A549 (cell line): Measurements from ENCODE around the gene ZC2HC1B. TPM values are rescaled to one million over a fixed set of nuclear protein-coding genes. Genes with fewer than 3 reads are reported as not detected.

Source experiments
- ATAC-seq, 2 experiments: fragments of 200-7000 bp in 1 of 2; fragments of >200 bp in 1 of 2; cut with Nextera tagmentation in 1 of 2; cut with Tn5 transposase in 1 of 2; 3 replicates each; pipeline versions ENCODE4 v1.8.0 to v1.9.1; 2018 to 2020; ENCODE audit warnings: mild to moderate bottlenecking in 1 of 2, moderate library complexity in 1 of 2
- CTCF ChIA-PET: fragments of 300-600 bp; sonication (Branson Sonifier 250); formaldehyde crosslinking; extraction: SDS; loops from one replicate; lab custom pipeline; 2021; ENCODE audit warnings: antibody characterized with exemption, inconsistent platforms; lab: Yijun Ruan, JAX
- POLR2A ChIA-PET: fragments of 350-600 bp; formaldehyde crosslinking; extraction: SDS; loops from one replicate; lab custom pipeline; 2021; ENCODE audit warnings: antibody characterized with exemption, inconsistent platforms; lab: Yijun Ruan, JAX
- DNase-seq, 2 experiments: peaks; one replicate each; pipeline versions ENCODE4 v3.0.0 to v3.0.0-alpha.2; 2011 to 2016; ENCODE audit warnings: low read depth in 1 of 2, low spot score in 1 of 2
- FAIRE-seq: peaks from 2 replicates; lab custom pipeline; 2011; peaks lifted over from hg19 to GRCh38; lab: Jason Lieb, UNC
- H3K27ac ChIP-seq, 2 experiments: fragments of >200 bp; sonication (Bioruptor Twin); formaldehyde crosslinking; 3 replicates each; pipeline ENCODE4 v1.5.1; 2016 to 2017
- H3K4me1 ChIP-seq: fragments of >200 bp; sonication (Bioruptor Twin); formaldehyde crosslinking; 3 replicates; pipeline ENCODE4 v1.6.1; 2016
- H3K4me2 ChIP-seq: fragments of >200 bp; sonication (Bioruptor Twin); formaldehyde crosslinking; 3 replicates; pipeline ENCODE4 v1.6.1; 2016
- H3K4me3 ChIP-seq: fragments of >200 bp; sonication (Bioruptor Twin); formaldehyde crosslinking; 3 replicates; pipeline ENCODE4 v1.5.1; 2016
- H3K9me3 ChIP-seq: fragments of >200 bp; sonication (Bioruptor Twin); formaldehyde crosslinking; 3 replicates; pipeline ENCODE4 v1.6.1; 2016
- BHLHE40 ChIP-seq: IDR thresholded peaks from 2 replicates; pipeline ENCODE4 v1.6.1; 2012; ENCODE audit warnings: low read depth, low read length, inconsistent platforms
- CBX8 ChIP-seq: fragments of 200-600 bp; sonication (generic); IDR thresholded peaks from 2 replicates; pipeline ENCODE4 v1.6.1; 2016
- CHD4 ChIP-seq: fragments of 200-600 bp; sonication (generic); IDR thresholded peaks from 2 replicates; pipeline ENCODE4 v1.6.1; 2016; ENCODE audit warnings: antibody characterized with exemption, mild to moderate bottlenecking, borderline replicate concordance
- EHF ChIP-seq: fragments of 250-450 bp; sonication (Bioruptor Pico); IDR thresholded peaks from 2 replicates; pipeline ENCODE4 v1.5.0; 2020; ENCODE audit warnings: mild to moderate bottlenecking
- FOSB ChIP-seq: fragments of 250-450 bp; sonication (Bioruptor Pico); IDR thresholded peaks from 2 replicates; pipeline ENCODE4 v1.5.0; 2020; ENCODE audit warnings: mild to moderate bottlenecking, moderate library complexity
- FOSL2 ChIP-seq, 2 experiments: fragments of 450-650 bp in 1 of 2; fragments of >200 bp in 1 of 2; sonication (Bioruptor Twin) in 1 of 2; formaldehyde crosslinking; IDR thresholded peaks; 2 replicates each; pipeline versions ENCODE4 v1.5.0 to v1.6.1; 2016 to 2020; ENCODE audit warnings: mild to moderate bottlenecking in 1 of 2, moderate library complexity in 1 of 2
- FOXS1 ChIP-seq: fragments of 250-450 bp; sonication (Bioruptor Pico); IDR thresholded peaks from 2 replicates; pipeline ENCODE4 v1.5.0; 2020; ENCODE audit warnings: mild to moderate bottlenecking, moderate library complexity
- GATA3 ChIP-seq: IDR thresholded peaks from 2 replicates; pipeline ENCODE4 v1.6.1; 2012; ENCODE audit warnings: borderline replicate concordance
- HDAC2 ChIP-seq: fragments of 200-600 bp; sonication (generic); IDR thresholded peaks from 2 replicates; pipeline ENCODE4 v1.6.1; 2016
- HEYL ChIP-seq: fragments of 250-450 bp; sonication (Bioruptor Pico); IDR thresholded peaks from 2 replicates; pipeline ENCODE4 v1.8.0; 2021; ENCODE audit warnings: mild to moderate bottlenecking, moderate library complexity
- HOXA7 ChIP-seq: fragments of 250-450 bp; sonication (Bioruptor Pico); IDR thresholded peaks from 2 replicates; pipeline ENCODE4 v1.5.0; 2020; ENCODE audit warnings: mild to moderate bottlenecking, moderate library complexity
- JUN ChIP-seq, 2 experiments: fragments of >200 bp; sonication (Bioruptor Twin); formaldehyde crosslinking; IDR thresholded peaks; 2 replicates in 1 of 2; 3 replicates in 1 of 2; pipeline ENCODE4 v1.6.1; 2016 to 2017
- RAD21 ChIP-seq, 2 experiments: fragments of >200 bp in 1 of 2; sonication (Bioruptor Twin) in 1 of 2; formaldehyde crosslinking in 1 of 2; IDR thresholded peaks in 1 of 2; conservative IDR thresholded peaks in 1 of 2; 2 replicates in 1 of 2; 3 replicates in 1 of 2; pipeline ENCODE4 v1.6.1; 2012 to 2018; ENCODE audit warnings: inconsistent platforms in 1 of 2
- RCOR1 ChIP-seq: fragments of 150-350 bp; IDR thresholded peaks from 2 replicates; pipeline ENCODE4 v1.6.1; 2014; ENCODE audit warnings: antibody characterized with exemption, low read length, low read depth
- SMC3 ChIP-seq: fragments of >200 bp; sonication (Bioruptor Twin); formaldehyde crosslinking; IDR thresholded peaks from 3 replicates; pipeline ENCODE4 v1.6.1; 2018; ENCODE audit warnings: inconsistent platforms
- TP53 ChIP-seq: fragments of 250-450 bp; sonication (Bioruptor Pico); IDR thresholded peaks from 2 replicates; pipeline ENCODE4 v1.5.0; 2021; ENCODE audit warnings: mild to moderate bottlenecking, moderate library complexity
- WGBS: methylation state at CpG from one replicate; pipeline ENCODE4 v1.1.6; 2017; ENCODE audit errors: missing lambda C conversion rate; 5-methylcytosine and 5-hydroxymethylcytosine counted together
- polyA plus RNA-seq, 4 experiments: library from polyadenylated mRNA; depleted of rRNA in 3 of 4; stranded (reverse); fragments of >200 nt; fragmentation: RNase III in 1 of 4; extraction: RNeasy Plus Mini Kit Qiagen cat#74134 plus additional on column Dnase treatment in 1 of 4; gene quantifications; 2 replicates in 3 of 4; 3 replicates in 1 of 4; pipeline ENCODE4 v1.2.3, GENCODE V29; 2011 to 2017
- TF ChIP-seq, protein P1 (sequence below): fragments of 450-650 bp; IDR thresholded peaks from 2 replicates; pipeline ENCODE4 v1.6.1; 2014; ENCODE audit warnings: antibody characterized with exemption
- TF ChIP-seq, protein P2 (sequence below): fragments of >200 bp; sonication (Bioruptor Twin); formaldehyde crosslinking; IDR thresholded peaks from 3 replicates; pipeline ENCODE4 v1.5.1; 2016
- TF ChIP-seq, protein P3 (sequence below): fragments of 250-450 bp; sonication (Bioruptor Pico); IDR thresholded peaks from 2 replicates; pipeline ENCODE4 v1.5.0; 2020; ENCODE audit warnings: low read depth, mild to moderate bottlenecking, moderate library complexity
- TF ChIP-seq, protein P4 (sequence below): IDR thresholded peaks from 2 replicates; pipeline ENCODE4 v1.6.1; 2012; ENCODE audit warnings: low read depth, borderline replicate concordance

The ZC2HC1B gene
- polyA plus RNA-seq, 2 of the 4 experiments (the other 2 are of a cell fraction): not detected

DNA sequence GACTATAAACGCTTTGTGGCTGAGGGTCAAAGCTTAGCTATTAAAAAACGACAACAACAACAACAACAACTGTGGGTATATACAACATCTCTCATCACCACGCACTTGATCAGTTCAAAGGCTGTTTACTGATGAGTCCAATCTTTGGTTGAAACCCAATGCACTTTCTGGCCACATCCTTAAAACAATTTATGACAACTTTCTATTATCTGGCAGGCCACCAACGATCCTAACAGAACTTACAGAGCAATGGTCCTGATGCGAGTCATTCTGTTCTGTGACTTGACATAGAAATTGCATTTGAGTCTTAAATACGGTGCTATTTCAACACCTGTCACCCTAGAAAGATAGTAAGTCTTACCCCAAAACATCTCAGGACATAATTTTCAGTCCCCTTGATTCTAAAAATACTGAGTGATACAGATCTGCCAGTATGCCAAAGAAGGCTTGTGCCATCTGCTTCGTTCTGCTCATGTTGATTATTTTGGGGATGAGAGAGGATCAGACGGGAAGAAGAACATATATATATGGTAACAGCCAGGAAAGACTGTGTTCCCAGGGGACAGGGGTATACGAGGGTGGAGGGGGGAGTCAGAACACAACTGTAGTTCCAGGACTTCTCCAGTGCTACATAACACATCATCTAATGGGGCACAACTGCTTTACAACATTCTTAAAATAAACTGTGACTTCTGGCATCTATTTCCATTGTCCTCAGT, 87.9 kb downstream of the ZC2HC1B start:
- Histone ChIP-seq H3K9me3 (no peaks in the 10 kb centered on the region), H3K27ac (no peak overlapping the region), H3K4me3 (no peak overlapping the region), H3K4me1 (no peaks in the 10 kb centered on the region; the same call in 2 of the 3 replicates), H3K4me2 (no peak overlapping the region)
- WGBS: 59% methylated on average over 9 of the region's 9 CpGs
- CTCF ChIA-PET: interaction anchor here (1.9 to 2.6 kb wide), 3 partner anchors 10 to 377 kb away, joined by 7 to 10 read pairs (median 7); no protein-coding TSS in a partner anchor
- TF ChIP-seq, protein P1, sequence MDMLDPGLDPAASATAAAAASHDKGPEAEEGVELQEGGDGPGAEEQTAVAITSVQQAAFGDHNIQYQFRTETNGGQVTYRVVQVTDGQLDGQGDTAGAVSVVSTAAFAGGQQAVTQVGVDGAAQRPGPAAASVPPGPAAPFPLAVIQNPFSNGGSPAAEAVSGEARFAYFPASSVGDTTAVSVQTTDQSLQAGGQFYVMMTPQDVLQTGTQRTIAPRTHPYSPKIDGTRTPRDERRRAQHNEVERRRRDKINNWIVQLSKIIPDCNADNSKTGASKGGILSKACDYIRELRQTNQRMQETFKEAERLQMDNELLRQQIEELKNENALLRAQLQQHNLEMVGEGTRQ: no peak
- TF ChIP-seq FOXS1: no peak
- TF ChIP-seq EHF (CRISPR knock-in tag): no peak
- TF ChIP-seq, protein P2, sequence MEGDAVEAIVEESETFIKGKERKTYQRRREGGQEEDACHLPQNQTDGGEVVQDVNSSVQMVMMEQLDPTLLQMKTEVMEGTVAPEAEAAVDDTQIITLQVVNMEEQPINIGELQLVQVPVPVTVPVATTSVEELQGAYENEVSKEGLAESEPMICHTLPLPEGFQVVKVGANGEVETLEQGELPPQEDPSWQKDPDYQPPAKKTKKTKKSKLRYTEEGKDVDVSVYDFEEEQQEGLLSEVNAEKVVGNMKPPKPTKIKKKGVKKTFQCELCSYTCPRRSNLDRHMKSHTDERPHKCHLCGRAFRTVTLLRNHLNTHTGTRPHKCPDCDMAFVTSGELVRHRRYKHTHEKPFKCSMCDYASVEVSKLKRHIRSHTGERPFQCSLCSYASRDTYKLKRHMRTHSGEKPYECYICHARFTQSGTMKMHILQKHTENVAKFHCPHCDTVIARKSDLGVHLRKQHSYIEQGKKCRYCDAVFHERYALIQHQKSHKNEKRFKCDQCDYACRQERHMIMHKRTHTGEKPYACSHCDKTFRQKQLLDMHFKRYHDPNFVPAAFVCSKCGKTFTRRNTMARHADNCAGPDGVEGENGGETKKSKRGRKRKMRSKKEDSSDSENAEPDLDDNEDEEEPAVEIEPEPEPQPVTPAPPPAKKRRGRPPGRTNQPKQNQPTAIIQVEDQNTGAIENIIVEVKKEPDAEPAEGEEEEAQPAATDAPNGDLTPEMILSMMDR: no peak
- no peak for DNase-seq
- no peak for ATAC-seq
- no peak for FAIRE-seq
- POLR2A ChIA-PET: no interaction called here

DNA sequence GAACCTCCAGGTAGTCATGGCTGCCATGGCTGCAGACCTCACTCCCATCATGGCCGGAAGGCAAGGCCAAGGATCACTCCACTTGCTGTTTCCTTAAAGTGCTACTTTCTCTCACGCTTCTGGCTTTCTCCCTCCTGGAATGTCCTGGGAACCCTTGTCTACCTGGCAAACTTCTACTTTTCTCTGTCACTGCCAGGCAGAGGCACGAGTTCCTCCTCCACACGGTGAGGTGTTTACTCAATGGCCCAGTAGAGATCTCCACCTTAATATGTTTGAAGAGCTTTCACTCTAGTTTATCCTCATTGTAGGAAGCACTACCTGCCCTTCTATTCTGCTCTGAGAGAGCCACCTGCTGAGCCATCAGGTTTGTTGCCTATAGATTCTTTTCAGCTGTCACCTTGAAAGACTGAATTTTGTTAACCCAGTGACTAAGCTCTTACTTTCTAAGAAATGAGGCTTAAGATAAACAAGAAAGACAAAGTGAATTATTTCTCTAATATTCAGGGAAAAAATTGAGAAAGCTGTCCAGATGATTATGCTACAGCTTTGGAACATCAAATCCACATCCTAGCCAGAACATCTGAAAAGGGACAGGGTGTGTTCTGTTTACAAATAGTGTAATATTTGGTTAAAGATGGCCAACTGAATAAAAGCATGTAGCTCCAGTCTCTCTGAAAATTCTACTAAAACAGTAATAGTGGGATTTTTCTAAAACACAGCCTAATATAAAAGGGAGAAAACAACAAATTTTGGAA, 88.8 kb downstream of the ZC2HC1B start:
- ATAC-seq: no peak
- H3K4me1 ChIP-seq: no peaks in the 10 kb centered on the region; the same call in 2 of the 3 replicates
- ChIA-PET POLR2A (no interaction called here), CTCF (interaction anchor here (1.1 to 2.6 kb wide), 4 partner anchors 11 to 378 kb away, joined by 5 to 7 read pairs (median 7); no protein-coding TSS in a partner anchor)
- no peak overlapping the region for H3K27ac ChIP-seq
- no peak overlapping the region for H3K4me2 ChIP-seq
- no peak for TF ChIP-seq BHLHE40
- no peak for TF ChIP-seq FOSB
- no peak for TF ChIP-seq RCOR1
- no peak for TF ChIP-seq HDAC2
- no peak for TF ChIP-seq FOSL2 (IDR thresholded peaks at IDR 0.05)
- no peak for TF ChIP-seq FOSL2 (CRISPR knock-in tag; IDR thresholded peaks at IDR 0.05)
- TF ChIP-seq HEYL: no peak
- TF ChIP-seq SMC3: no peak
- TF ChIP-seq CBX8: no peak
- TF ChIP-seq, protein P3, sequence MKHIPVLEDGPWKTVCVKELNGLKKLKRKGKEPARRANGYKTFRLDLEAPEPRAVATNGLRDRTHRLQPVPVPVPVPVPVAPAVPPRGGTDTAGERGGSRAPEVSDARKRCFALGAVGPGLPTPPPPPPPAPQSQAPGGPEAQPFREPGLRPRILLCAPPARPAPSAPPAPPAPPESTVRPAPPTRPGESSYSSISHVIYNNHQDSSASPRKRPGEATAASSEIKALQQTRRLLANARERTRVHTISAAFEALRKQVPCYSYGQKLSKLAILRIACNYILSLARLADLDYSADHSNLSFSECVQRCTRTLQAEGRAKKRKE (CRISPR knock-in tag): no peak
- TF ChIP-seq GATA3: no peak
- no peak for TF ChIP-seq TP53 (CRISPR knock-in tag)
- TF ChIP-seq JUN (IDR thresholded peaks at IDR 0.05): no peak
- TF ChIP-seq, protein P4, sequence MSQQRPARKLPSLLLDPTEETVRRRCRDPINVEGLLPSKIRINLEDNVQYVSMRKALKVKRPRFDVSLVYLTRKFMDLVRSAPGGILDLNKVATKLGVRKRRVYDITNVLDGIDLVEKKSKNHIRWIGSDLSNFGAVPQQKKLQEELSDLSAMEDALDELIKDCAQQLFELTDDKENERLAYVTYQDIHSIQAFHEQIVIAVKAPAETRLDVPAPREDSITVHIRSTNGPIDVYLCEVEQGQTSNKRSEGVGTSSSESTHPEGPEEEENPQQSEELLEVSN: no peak
- no peak for TF ChIP-seq HOXA7 (CRISPR knock-in tag)
- TF ChIP-seq CHD4: no peak
- TF ChIP-seq, protein P1: no peak
- no peak for TF ChIP-seq RAD21 (conservative IDR thresholded peaks at IDR 0.05 in 1 of 2, IDR thresholded peaks at IDR 0.05 in 1 of 2)
- DNase-seq: no peak
- WGBS: 91% methylated on average over 4 of the region's 4 CpGs
- no peaks in the 10 kb centered on the region for H3K9me3 ChIP-seq
- FAIRE-seq: no peak
- no peak overlapping the region for H3K4me3 ChIP-seq
